ENCODE measurements around the gene MOK.

MOK gene

GRCh38 chr14:102282751-102283465 lies 22.1 kb downstream of the MOK start:
- no peaks in the 10 kb centered on the region for H3K9me3 ChIP-seq (ENCODE audit: insufficient read depth, low read length)
- H3K4me1 ChIP-seq (ENCODE audit: insufficient read depth, insufficient read length): peaks cover 2% of the 10 kb centered on the region
- H3K27me3 ChIP-seq (ENCODE audit: insufficient read depth, insufficient read length): no peaks in the 10 kb centered on the region
- H3K4me3 ChIP-seq (ENCODE audit: insufficient read length, low read depth): no peak overlapping the region
- H3K9ac ChIP-seq (ENCODE audit: insufficient read length, low read depth): no peak overlapping the region
- no peaks in the 10 kb centered on the region for H3K36me3 ChIP-seq (ENCODE audit: insufficient read depth, insufficient read length, low read length)
- TF ChIP-seq SUZ12 (IDR thresholded peaks at IDR 0.05; ENCODE audit: extremely low read depth, insufficient read depth, insufficient read length) (no peak), YY1 (IDR thresholded peaks at IDR 0.05; ENCODE audit: insufficient read depth, insufficient read length) (no peak), ZNF274 (IDR thresholded peaks at IDR 0.05; ENCODE audit: low read depth, low read length) (no peak)
- DNase-seq (ENCODE audit: low read depth, low spot score): no peak

GRCh38 chr14:102280376-102280962 lies 24.5 kb downstream of the MOK start:
- Histone ChIP-seq H3K9ac (ENCODE audit: insufficient read length, low read depth) (no peak overlapping the region), H3K9me3 (ENCODE audit: insufficient read depth, low read length) (no peaks in the 10 kb centered on the region), H3K36me3 (ENCODE audit: insufficient read depth, insufficient read length, low read length) (no peaks in the 10 kb centered on the region), H3K4me1 (ENCODE audit: insufficient read depth, insufficient read length) (peaks cover 2% of the 10 kb centered on the region), H3K4me3 (ENCODE audit: insufficient read length, low read depth) (no peak overlapping the region), H3K27me3 (ENCODE audit: insufficient read depth, insufficient read length) (no peaks in the 10 kb centered on the region)
- DNase-seq (ENCODE audit: low read depth, low spot score): no peak
- no peak for TF ChIP-seq YY1 (IDR thresholded peaks at IDR 0.05; ENCODE audit: insufficient read depth, insufficient read length)
- TF ChIP-seq SUZ12 (IDR thresholded peaks at IDR 0.05; ENCODE audit: extremely low read depth, insufficient read depth, insufficient read length): no peak
- TF ChIP-seq ZNF274 (IDR thresholded peaks at IDR 0.05; ENCODE audit: low read depth, low read length): no peak

- no peak for TF ChIP-seq SUZ12 (IDR thresholded peaks at IDR 0.05; ENCODE audit: extremely low read depth, insufficient read depth, insufficient read length)
- no peak for TF ChIP-seq YY1 (IDR thresholded peaks at IDR 0.05; ENCODE audit: insufficient read depth, insufficient read length)
- no peak for TF ChIP-seq ZNF274 (IDR thresholded peaks at IDR 0.05; ENCODE audit: low read depth, low read length)
- no peak overlapping the region for H3K4me3 ChIP-seq (ENCODE audit: insufficient read length, low read depth)
- peaks cover 2% of the 10 kb centered on the region for H3K4me1 ChIP-seq (ENCODE audit: insufficient read depth, insufficient read length)
- no peaks in the 10 kb centered on the region for H3K27me3 ChIP-seq (ENCODE audit: insufficient read depth, insufficient read length)
- H3K9ac ChIP-seq (ENCODE audit: insufficient read length, low read depth): no peak overlapping the region
- no peak for DNase-seq (ENCODE audit: low read depth, low spot score)
- H3K9me3 ChIP-seq (ENCODE audit: insufficient read depth, low read length): no peaks in the 10 kb centered on the region
- no peaks in the 10 kb centered on the region for H3K36me3 ChIP-seq (ENCODE audit: insufficient read depth, insufficient read length, low read length)
These were observed 25.1 kb downstream of the MOK start for GRCh38 chr14:102279688-102280348.

GRCh38 chr14:102279282-102279681 lies 25.7 kb downstream of the MOK start:
- Histone ChIP-seq H3K9me3 (ENCODE audit: insufficient read depth, low read length) (no peaks in the 10 kb centered on the region), H3K27me3 (ENCODE audit: insufficient read depth, insufficient read length) (no peaks in the 10 kb centered on the region), H3K4me1 (ENCODE audit: insufficient read depth, insufficient read length) (peaks cover 2% of the 10 kb centered on the region), H3K9ac (ENCODE audit: insufficient read length, low read depth) (no peak overlapping the region), H3K4me3 (ENCODE audit: insufficient read length, low read depth) (no peak overlapping the region), H3K36me3 (ENCODE audit: insufficient read depth, insufficient read length, low read length) (no peaks in the 10 kb centered on the region)
- TF ChIP-seq YY1 (IDR thresholded peaks at IDR 0.05; ENCODE audit: insufficient read depth, insufficient read length) (no peak), ZNF274 (IDR thresholded peaks at IDR 0.05; ENCODE audit: low read depth, low read length) (no peak), SUZ12 (IDR thresholded peaks at IDR 0.05; ENCODE audit: extremely low read depth, insufficient read depth, insufficient read length) (no peak)
- DNase-seq (ENCODE audit: low read depth, low spot score): no peak

GRCh38 chr14:102278631-102278935 lies 26.4 kb downstream of the MOK start:
- DNase-seq (ENCODE audit: low read depth, low spot score): no peak
- TF ChIP-seq ZNF274 (IDR thresholded peaks at IDR 0.05; ENCODE audit: low read depth, low read length) (no peak), YY1 (IDR thresholded peaks at IDR 0.05; ENCODE audit: insufficient read depth, insufficient read length) (no peak), SUZ12 (IDR thresholded peaks at IDR 0.05; ENCODE audit: extremely low read depth, insufficient read depth, insufficient read length) (no peak)
- H3K9ac ChIP-seq (ENCODE audit: insufficient read length, low read depth): no peak overlapping the region
- H3K9me3 ChIP-seq (ENCODE audit: insufficient read depth, low read length): no peaks in the 10 kb centered on the region
- H3K27me3 ChIP-seq (ENCODE audit: insufficient read depth, insufficient read length): no peaks in the 10 kb centered on the region
- H3K4me1 ChIP-seq (ENCODE audit: insufficient read depth, insufficient read length): peaks cover 2% of the 10 kb centered on the region
- H3K4me3 ChIP-seq (ENCODE audit: insufficient read length, low read depth): no peak overlapping the region
- no peaks in the 10 kb centered on the region for H3K36me3 ChIP-seq (ENCODE audit: insufficient read depth, insufficient read length, low read length)

- DNase-seq (ENCODE audit: low read depth, low spot score): no peak
- no peak for TF ChIP-seq ZNF274 (IDR thresholded peaks at IDR 0.05; ENCODE audit: low read depth, low read length)
- no peak for TF ChIP-seq SUZ12 (IDR thresholded peaks at IDR 0.05; ENCODE audit: extremely low read depth, insufficient read depth, insufficient read length)
- TF ChIP-seq YY1 (IDR thresholded peaks at IDR 0.05; ENCODE audit: insufficient read depth, insufficient read length): no peak
- Histone ChIP-seq H3K4me3 (ENCODE audit: insufficient read length, low read depth) (no peak overlapping the region), H3K4me1 (ENCODE audit: insufficient read depth, insufficient read length) (peaks cover 2% of the 10 kb centered on the region), H3K9me3 (ENCODE audit: insufficient read depth, low read length) (no peaks in the 10 kb centered on the region), H3K9ac (ENCODE audit: insufficient read length, low read depth) (no peak overlapping the region), H3K36me3 (ENCODE audit: insufficient read depth, insufficient read length, low read length) (no peaks in the 10 kb centered on the region), H3K27me3 (ENCODE audit: insufficient read depth, insufficient read length) (no peaks in the 10 kb centered on the region)
These were observed 26.9 kb downstream of the MOK start for GRCh38 chr14:102277874-102278630.

GRCh38 chr14:102275866-102276265 lies 29.1 kb downstream of the MOK start:
- no peak overlapping the region for H3K9ac ChIP-seq (ENCODE audit: insufficient read length, low read depth)
- TF ChIP-seq ZNF274 (IDR thresholded peaks at IDR 0.05; ENCODE audit: low read depth, low read length): no peak
- no peak for TF ChIP-seq YY1 (IDR thresholded peaks at IDR 0.05; ENCODE audit: insufficient read depth, insufficient read length)
- TF ChIP-seq SUZ12 (IDR thresholded peaks at IDR 0.05; ENCODE audit: extremely low read depth, insufficient read depth, insufficient read length): no peak

More at GRCh38 chr14:102275866-102276265, 29.1 kb downstream of the MOK start:
- Histone ChIP-seq H3K9me3 (ENCODE audit: insufficient read depth, low read length) (no peaks in the 10 kb centered on the region), H3K27me3 (ENCODE audit: insufficient read depth, insufficient read length) (no peaks in the 10 kb centered on the region), H3K4me3 (ENCODE audit: insufficient read length, low read depth) (no peak overlapping the region), H3K4me1 (ENCODE audit: insufficient read depth, insufficient read length) (peaks cover 2% of the 10 kb centered on the region), H3K36me3 (ENCODE audit: insufficient read depth, insufficient read length, low read length) (no peaks in the 10 kb centered on the region)
- no peak for DNase-seq (ENCODE audit: low read depth, low spot score)
